T-helper 22 cell (primary cell): ENCODE measurements around the gene SIRPB1.
"Not testable (repeated sequence)": the region's sequence is repeated elsewhere in the genome, so short reads cannot be mapped to it uniquely, and the experiment has no call there.

Source experiments
- DNase-seq: peaks from one replicate; pipeline ENCODE4 v3.0.0-alpha.2; 2020; ENCODE audit warnings: low read depth

SIRPB1 gene

GRCh38 chr20:1636621-1637020 is 16.8 kb upstream of the SIRPB1 start:
- DNase-seq: no peak

GRCh38 chr20:1635291-1635979 is 15.6 kb upstream of the SIRPB1 start:
- no peak for DNase-seq

GRCh38 chr20:1633535-1633934 is 13.7 kb upstream of the SIRPB1 start:
- no peak for DNase-seq

GRCh38 chr20:1632178-1632577 is 12.4 kb upstream of the SIRPB1 start:
- no peak for DNase-seq

- no peak for DNase-seq
Measured at GRCh38 chr20:1631309-1632151, 11.7 kb upstream of the SIRPB1 start.

- DNase-seq: no peak
Measured at GRCh38 chr20:1630186-1630585, 10.4 kb upstream of the SIRPB1 start.

GRCh38 chr20:1629321-1629720 is 9.5 kb upstream of the SIRPB1 start:
- DNase-seq: no peak

- no peak for DNase-seq
Measured at GRCh38 chr20:1628621-1629020, 8.8 kb upstream of the SIRPB1 start.

GRCh38 chr20:1627200-1627550 is 7.4 kb upstream of the SIRPB1 start:
- DNase-seq: no peak

GRCh38 chr20:1626528-1627199 is 6.9 kb upstream of the SIRPB1 start:
- DNase-seq: no peak

GRCh38 chr20:1625083-1625690 is 5.4 kb upstream of the SIRPB1 start:
- DNase-seq: no peak

- no peak for DNase-seq
Measured at GRCh38 chr20:1623501-1624205, 3.8 kb upstream of the SIRPB1 start.

GRCh38 chr20:1622450-1622849 is 2.6 kb upstream of the SIRPB1 start:
- no peak for DNase-seq

- DNase-seq: no peak
Measured at GRCh38 chr20:1621316-1621715, 1.5 kb upstream of the SIRPB1 start.

GRCh38 chr20:1618954-1619540 is 762 bp downstream of the SIRPB1 start:
- DNase-seq: no peak

GRCh38 chr20:1618479-1618878 is 1.3 kb downstream of the SIRPB1 start:
- DNase-seq: no peak

GRCh38 chr20:1616858-1617434 is 2.9 kb downstream of the SIRPB1 start:
- no peak for DNase-seq

GRCh38 chr20:1610404-1610803 is 9.4 kb downstream of the SIRPB1 start:
- not testable (repeated sequence) for DNase-seq

GRCh38 chr20:1608678-1609347 is 11.0 kb downstream of the SIRPB1 start:
- not testable (repeated sequence) for DNase-seq

GRCh38 chr20:1600736-1601135 is 19.1 kb downstream of the SIRPB1 start:
- DNase-seq: no peak

- no peak for DNase-seq
Measured at GRCh38 chr20:1595333-1595732, 24.5 kb downstream of the SIRPB1 start.
